Neural cell (in vitro differentiated cells): ENCODE measurements around the gene CNIH3. TPM values are rescaled to one million over a fixed set of nuclear protein-coding genes. Genes with fewer than 3 reads are reported as not detected.

Experiments used
- H2AFZ ChIP-seq: fragments of 200-600, 300-800 bp; sonication (generic), shearing (Covaris generic); 2 replicates; pipeline ENCODE4 v1.6.0; 2014; ENCODE audit warnings: low read depth, mild to moderate bottlenecking, antibody characterized with exemption, low read length, moderate library complexity
- H3F3A ChIP-seq: fragments of 200-600 bp; shearing (Covaris generic); 2 replicates; pipeline ENCODE4 v1.6.1; 2016; ENCODE audit warnings: mild to moderate bottlenecking, moderate library complexity, mixed read lengths, antibody characterized with exemption, low read length; ENCODE audit not compliant: insufficient read depth, poor library complexity, severe bottlenecking
- H3K27ac ChIP-seq: fragments of 200-600, 300-800 bp; sonication (generic), shearing (Covaris generic); 2 replicates; pipeline ENCODE4 v1.5.1; 2014; ENCODE audit warnings: mild to moderate bottlenecking, low read length, moderate library complexity
- H3K27me3 ChIP-seq: fragments of 300-800, 200-600 bp; sonication (generic), shearing (Covaris generic); 2 replicates; pipeline ENCODE4 v1.6.0; 2014; ENCODE audit warnings: mild to moderate bottlenecking, low read depth, low read length, moderate library complexity; ENCODE audit not compliant: insufficient read depth
- H3K36me3 ChIP-seq: fragments of 300-800, 200-600 bp; sonication (generic), shearing (Covaris generic); 2 replicates; pipeline ENCODE4 v1.5.1; 2014; ENCODE audit warnings: mild to moderate bottlenecking, antibody characterized with exemption, low read length, moderate library complexity; ENCODE audit not compliant: insufficient read depth
- H3K4me2 ChIP-seq: fragments of 300-800, 200-600 bp; sonication (generic), shearing (Covaris generic); 2 replicates; pipeline ENCODE4 v1.6.0; 2014; ENCODE audit warnings: mild to moderate bottlenecking, low read length
- H3K4me3 ChIP-seq: fragments of 300-800, 200-600 bp; sonication (generic), shearing (Covaris generic); 2 replicates; pipeline ENCODE4 v1.5.1; 2014; ENCODE audit warnings: mild to moderate bottlenecking, low read length, moderate library complexity
- H3K79me2 ChIP-seq: fragments of 200-600 bp; shearing (Covaris generic); replicated peaks from 2 replicates; pipeline ENCODE4 v1.6.0; 2014; ENCODE audit warnings: mild to moderate bottlenecking, low read length, moderate library complexity; ENCODE audit not compliant: insufficient read depth
- H3K9ac ChIP-seq: fragments of 300-800, 200-600 bp; sonication (generic), shearing (Covaris generic); 2 replicates; pipeline ENCODE4 v1.6.1; 2016; ENCODE audit warnings: mild to moderate bottlenecking, low read length, mixed read lengths
- H3K9me2 ChIP-seq: fragments of 200-600 bp; shearing (Covaris generic); 2 replicates; pipeline ENCODE4 v1.6.1; 2016; ENCODE audit warnings: mild to moderate bottlenecking, low read length, mixed read lengths; ENCODE audit not compliant: insufficient read depth
- H3K9me3 ChIP-seq: fragments of 200-600, 300-800 bp; sonication (generic), shearing (Covaris generic); 2 replicates; pipeline ENCODE4 v1.6.1; 2016; ENCODE audit warnings: mild to moderate bottlenecking, mixed run types, low read length, moderate library complexity, mixed read lengths
- H4K20me1 ChIP-seq: fragments of 200-600 bp; shearing (Covaris generic); 2 replicates; pipeline ENCODE4 v1.6.1; 2016; ENCODE audit warnings: mild to moderate bottlenecking, mixed run types; ENCODE audit not compliant: insufficient read depth
- CTCF ChIP-seq: fragments of 450-650 bp; IDR thresholded peaks from 2 replicates; pipeline ENCODE4 v1.5.1; 2014; ENCODE audit warnings: antibody characterized with exemption, mild to moderate bottlenecking, moderate library complexity; ENCODE audit not compliant: poor library complexity, severe bottlenecking
- EP300 ChIP-seq: fragments of 450-650 bp; conservative IDR thresholded peaks from 2 replicates; pipeline ENCODE4 v1.6.1; 2014; ENCODE audit warnings: antibody characterized with exemption, mild to moderate bottlenecking, moderate library complexity; ENCODE audit not compliant: poor library complexity, severe bottlenecking
- EZH2 ChIP-seq: fragments of 200-600, 300-800 bp; shearing (Covaris generic), sonication (generic); IDR thresholded peaks from 2 replicates; pipeline ENCODE4 v1.6.1; 2014; ENCODE audit warnings: antibody characterized with exemption, low read length, borderline replicate concordance, mild to moderate bottlenecking; ENCODE audit not compliant: insufficient read depth, poor library complexity, severe bottlenecking
- MXI1 ChIP-seq: fragments of 450-650 bp; conservative IDR thresholded peaks from 2 replicates; pipeline ENCODE4 v1.6.1; 2014; ENCODE audit warnings: antibody characterized with exemption, mild to moderate bottlenecking; ENCODE audit not compliant: poor library complexity, severe bottlenecking
- POLR2AphosphoS5 ChIP-seq: IDR thresholded peaks from 2 replicates; pipeline ENCODE4 v1.6.1; 2012
- RAD21 ChIP-seq: fragments of 450-650 bp; conservative IDR thresholded peaks from 2 replicates; pipeline ENCODE4 v1.6.1; 2014; ENCODE audit warnings: antibody characterized with exemption, mild to moderate bottlenecking, moderate library complexity
- SMC3 ChIP-seq: fragments of 450-650 bp; conservative IDR thresholded peaks from 2 replicates; pipeline ENCODE4 v1.6.1; 2014; ENCODE audit warnings: antibody characterized with exemption, mild to moderate bottlenecking, moderate library complexity; ENCODE audit not compliant: poor library complexity
- TAF1 ChIP-seq: IDR thresholded peaks from 2 replicates; pipeline ENCODE4 v1.6.1; 2012; ENCODE audit warnings: low read depth
- polyA plus RNA-seq: library from polyadenylated mRNA; depleted of rRNA; stranded (reverse); fragments of >200 nt; gene quantifications from 2 replicates; pipeline ENCODE4 v1.2.3, GENCODE V29; 2014
- TF ChIP-seq, protein P1 (sequence below): IDR thresholded peaks from 2 replicates; pipeline ENCODE4 v1.6.1; 2012; ENCODE audit warnings: borderline replicate concordance

CNIH3 gene
- polyA plus RNA-seq, 1 donor from 2014 or later: 9.3 TPM

- H2AFZ ChIP-seq: no peak overlapping the region
- no peak overlapping the region for H3K27ac ChIP-seq
- no peaks in the 10 kb centered on the region for H4K20me1 ChIP-seq
- no peak overlapping the region for H3K9ac ChIP-seq
- H3F3A ChIP-seq: no peaks in the 10 kb centered on the region
- no peaks in the 10 kb centered on the region for H3K9me2 ChIP-seq
- H3K4me2 ChIP-seq: no peak overlapping the region
- no peaks in the 10 kb centered on the region for H3K36me3 ChIP-seq
- TF ChIP-seq CTCF (no peak), EZH2 (no peak), MXI1 (no peak), SMC3 (no peak), EP300 (no peak), POLR2AphosphoS5 (no peak), TAF1 (no peak), RAD21 (no peak)
- TF ChIP-seq, protein P1, sequence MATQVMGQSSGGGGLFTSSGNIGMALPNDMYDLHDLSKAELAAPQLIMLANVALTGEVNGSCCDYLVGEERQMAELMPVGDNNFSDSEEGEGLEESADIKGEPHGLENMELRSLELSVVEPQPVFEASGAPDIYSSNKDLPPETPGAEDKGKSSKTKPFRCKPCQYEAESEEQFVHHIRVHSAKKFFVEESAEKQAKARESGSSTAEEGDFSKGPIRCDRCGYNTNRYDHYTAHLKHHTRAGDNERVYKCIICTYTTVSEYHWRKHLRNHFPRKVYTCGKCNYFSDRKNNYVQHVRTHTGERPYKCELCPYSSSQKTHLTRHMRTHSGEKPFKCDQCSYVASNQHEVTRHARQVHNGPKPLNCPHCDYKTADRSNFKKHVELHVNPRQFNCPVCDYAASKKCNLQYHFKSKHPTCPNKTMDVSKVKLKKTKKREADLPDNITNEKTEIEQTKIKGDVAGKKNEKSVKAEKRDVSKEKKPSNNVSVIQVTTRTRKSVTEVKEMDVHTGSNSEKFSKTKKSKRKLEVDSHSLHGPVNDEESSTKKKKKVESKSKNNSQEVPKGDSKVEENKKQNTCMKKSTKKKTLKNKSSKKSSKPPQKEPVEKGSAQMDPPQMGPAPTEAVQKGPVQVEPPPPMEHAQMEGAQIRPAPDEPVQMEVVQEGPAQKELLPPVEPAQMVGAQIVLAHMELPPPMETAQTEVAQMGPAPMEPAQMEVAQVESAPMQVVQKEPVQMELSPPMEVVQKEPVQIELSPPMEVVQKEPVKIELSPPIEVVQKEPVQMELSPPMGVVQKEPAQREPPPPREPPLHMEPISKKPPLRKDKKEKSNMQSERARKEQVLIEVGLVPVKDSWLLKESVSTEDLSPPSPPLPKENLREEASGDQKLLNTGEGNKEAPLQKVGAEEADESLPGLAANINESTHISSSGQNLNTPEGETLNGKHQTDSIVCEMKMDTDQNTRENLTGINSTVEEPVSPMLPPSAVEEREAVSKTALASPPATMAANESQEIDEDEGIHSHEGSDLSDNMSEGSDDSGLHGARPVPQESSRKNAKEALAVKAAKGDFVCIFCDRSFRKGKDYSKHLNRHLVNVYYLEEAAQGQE: no peak
- peaks cover 20% of the 10 kb centered on the region for H3K27me3 ChIP-seq
- H3K4me3 ChIP-seq: no peak overlapping the region
- H3K79me2 ChIP-seq: no peaks in the 10 kb centered on the region
- no peaks in the 10 kb centered on the region for H3K9me3 ChIP-seq
Observed at GRCh38 chr1:224623743-224624333, 7.7 kb downstream of the CNIH3 start.

DNA sequence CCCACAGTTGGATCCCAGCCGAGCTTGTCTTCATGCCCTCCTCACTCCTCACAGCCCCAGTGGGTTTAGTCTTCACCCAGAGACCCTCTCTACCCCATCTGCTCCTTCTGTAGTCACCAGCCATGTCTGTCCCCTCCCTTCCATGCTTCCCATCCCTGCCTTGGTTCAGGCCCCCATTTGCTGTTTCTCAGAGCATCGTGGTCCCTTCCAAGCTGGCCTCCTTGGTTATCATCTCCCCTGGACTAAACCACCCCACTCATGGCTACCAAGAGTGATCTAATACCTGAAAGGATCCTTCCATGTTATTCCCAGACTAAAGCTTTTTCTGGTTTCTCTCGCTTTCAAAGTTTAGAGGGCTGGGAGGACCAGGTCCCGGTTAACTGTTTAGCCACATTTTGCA, 8.3 kb downstream of the CNIH3 start:
- Histone ChIP-seq H3K4me2 (no peak overlapping the region), H3K9ac (no peak overlapping the region)

More for the DNA sequence above, 8.3 kb downstream of the CNIH3 start:
- Histone ChIP-seq H3K9me2 (no peaks in the 10 kb centered on the region), H2AFZ (no peak overlapping the region), H3K36me3 (no peaks in the 10 kb centered on the region), H3K4me3 (no peak overlapping the region), H3K27me3 (peaks cover 14% of the 10 kb centered on the region), H3K79me2 (no peaks in the 10 kb centered on the region), H3K27ac (no peak overlapping the region), H3F3A (no peaks in the 10 kb centered on the region), H3K9me3 (no peaks in the 10 kb centered on the region), H4K20me1 (no peaks in the 10 kb centered on the region)
- TF ChIP-seq CTCF (no peak), EZH2 (no peak), RAD21 (no peak), SMC3 (no peak), TAF1 (no peak), POLR2AphosphoS5 (no peak), MXI1 (no peak), EP300 (no peak)
- TF ChIP-seq, protein P1: no peak
